Vagina (tissue), 2 donors: ENCODE measurements around the gene ELAVL2. TPM values are rescaled to one million over a fixed set of nuclear protein-coding genes. Genes with fewer than 3 reads are reported as not detected.

Experiments used
- DNase-seq, 2 donors: peaks; one replicate each; pipeline ENCODE4 v3.0.0-alpha.2; 2017; ENCODE audit errors: extremely low spot score in 2 of 2
- H3K27ac ChIP-seq: fragments of 200-600 bp; sonication (generic); one replicate; pipeline ENCODE4 v1.5.1; 2019
- H3K27me3 ChIP-seq: fragments of 200-600 bp; sonication (generic); one replicate; pipeline ENCODE4 v1.5.1; 2019
- H3K36me3 ChIP-seq, 2 donors: fragments of 200-600 bp; sonication (generic); one replicate each; pipeline ENCODE4 v1.5.1; 2017 to 2019
- H3K4me1 ChIP-seq: fragments of 200-600 bp; sonication (generic); one replicate; pipeline ENCODE4 v1.5.1; 2019
- H3K4me3 ChIP-seq, 2 donors: fragments of 200-600 bp; sonication (generic); 1 replicate in 1 of 2; 2 replicates in 1 of 2; pipeline ENCODE4 v1.5.1; 2016 to 2019
- H3K9me3 ChIP-seq: fragments of 200-600 bp; sonication (generic); one replicate; pipeline ENCODE4 v1.5.1; 2019
- POLR2A ChIP-seq, 2 donors: fragments of 450-650 bp; IDR thresholded peaks; one replicate each; pipeline ENCODE4 v1.6.1; 2017; ENCODE audit warnings: antibody characterized with exemption in 2 of 2, mild to moderate bottlenecking in 2 of 2, moderate library complexity in 2 of 2
- POLR2AphosphoS5 ChIP-seq, 2 donors: sonication (generic); formaldehyde crosslinking; IDR thresholded peaks; one replicate each; pipeline ENCODE4 v1.9.0; 2017; ENCODE audit warnings: antibody characterized with exemption in 2 of 2, mild to moderate bottlenecking in 2 of 2, low read depth in 1 of 2; ENCODE audit not compliant: insufficient read depth in 1 of 2
- intact Hi-C: fragments of 100-400 bp; cut with DNase I; formaldehyde crosslinking; loops from one replicate; pipeline ENCODE4 v1.15.1; 2023
- total RNA-seq: library from RNA; depleted of rRNA; stranded (reverse); fragments of >200 nt; gene quantifications from one replicate; pipeline ENCODE4 v1.2.3, GENCODE V29; 2016
- TF ChIP-seq, protein P1 (sequence below), 3 experiments: fragments of 450-650 bp in 2 of 3; fragments of 200-600 bp in 1 of 3; sonication (generic) in 1 of 3; IDR thresholded peaks; one replicate each; pipeline ENCODE4 v1.5.1; 2017 to 2019; ENCODE audit warnings: antibody characterized with exemption in 3 of 3, mild to moderate bottlenecking in 2 of 3, moderate library complexity in 2 of 3

Gene ELAVL2
- total RNA-seq, 1 donor from 2014 or later = 2.2 TPM

DNA sequence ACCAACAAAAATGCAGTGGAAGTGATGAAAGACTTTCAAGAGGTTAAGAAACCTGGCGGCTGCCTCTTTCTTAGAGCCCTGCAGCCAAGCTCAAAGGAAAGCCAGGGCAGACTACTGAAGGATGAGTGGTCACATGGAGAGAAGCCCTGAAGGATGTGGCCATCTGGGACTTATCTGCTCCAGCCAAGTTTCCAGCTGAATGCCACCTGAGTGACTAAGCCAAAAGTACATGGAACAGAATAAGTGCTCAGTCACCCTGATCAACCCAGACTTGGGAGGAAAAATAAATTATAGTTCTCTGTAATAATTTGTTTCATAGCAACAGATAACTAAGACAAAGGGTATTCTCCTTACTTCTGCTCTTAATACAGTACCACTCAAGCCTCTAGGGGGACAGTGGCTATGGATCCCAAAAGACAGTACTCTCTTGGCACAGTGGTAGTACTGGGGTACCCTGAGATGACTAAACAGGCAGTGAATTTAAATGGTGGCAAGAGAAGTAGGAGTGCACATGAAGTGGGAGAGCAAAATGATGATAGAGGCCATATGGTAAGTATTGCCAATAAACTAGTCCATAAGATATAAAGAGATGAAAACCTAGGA lies 182.3 kb downstream of the ELAVL2 start:
- TF ChIP-seq POLR2A (IDR thresholded peaks at IDR 0.05) (no peak), POLR2AphosphoS5 (IDR thresholded peaks at IDR 0.05; ENCODE audit: insufficient read depth in 1 of 2, low read depth in 1 of 2) (no peak)
- TF ChIP-seq, protein P1, sequence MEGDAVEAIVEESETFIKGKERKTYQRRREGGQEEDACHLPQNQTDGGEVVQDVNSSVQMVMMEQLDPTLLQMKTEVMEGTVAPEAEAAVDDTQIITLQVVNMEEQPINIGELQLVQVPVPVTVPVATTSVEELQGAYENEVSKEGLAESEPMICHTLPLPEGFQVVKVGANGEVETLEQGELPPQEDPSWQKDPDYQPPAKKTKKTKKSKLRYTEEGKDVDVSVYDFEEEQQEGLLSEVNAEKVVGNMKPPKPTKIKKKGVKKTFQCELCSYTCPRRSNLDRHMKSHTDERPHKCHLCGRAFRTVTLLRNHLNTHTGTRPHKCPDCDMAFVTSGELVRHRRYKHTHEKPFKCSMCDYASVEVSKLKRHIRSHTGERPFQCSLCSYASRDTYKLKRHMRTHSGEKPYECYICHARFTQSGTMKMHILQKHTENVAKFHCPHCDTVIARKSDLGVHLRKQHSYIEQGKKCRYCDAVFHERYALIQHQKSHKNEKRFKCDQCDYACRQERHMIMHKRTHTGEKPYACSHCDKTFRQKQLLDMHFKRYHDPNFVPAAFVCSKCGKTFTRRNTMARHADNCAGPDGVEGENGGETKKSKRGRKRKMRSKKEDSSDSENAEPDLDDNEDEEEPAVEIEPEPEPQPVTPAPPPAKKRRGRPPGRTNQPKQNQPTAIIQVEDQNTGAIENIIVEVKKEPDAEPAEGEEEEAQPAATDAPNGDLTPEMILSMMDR (IDR thresholded peaks at IDR 0.05) = no peak
- Histone ChIP-seq H3K4me3 (no peak overlapping the region), H3K9me3 (no peaks in the 10 kb centered on the region), H3K36me3 (no peaks in the 10 kb centered on the region), H3K4me1 (no peaks in the 10 kb centered on the region), H3K27me3 (no peaks in the 10 kb centered on the region), H3K27ac (no peak overlapping the region)
- intact Hi-C loops = no loop called here
- DNase-seq = no peak
